Naive B cell (primary cell): ENCODE results near the gene NEURL1. TPM values are rescaled to one million over a fixed set of nuclear protein-coding genes. Genes with fewer than 3 reads are reported as not detected.
A peak's percentile ranks its signal among the peaks of the same experiment; 100 is the strongest.

Experiments used
- ATAC-seq, 2 donors: fragments of 150-1000 bp; cut with Tn5 transposase; 2 replicates each; pipeline ENCODE4 v1.10.0; 2021; ENCODE audit warnings: low read depth in 2 of 2, mild to moderate bottlenecking in 2 of 2, moderate library complexity in 2 of 2
- DNase-seq: peaks from one replicate; pipeline ENCODE4 v3.0.0; 2022
- H3K27ac Mint-ChIP-seq, 6 donors: one replicate each; pipeline ENCODE4 v1.8.0; 2020 to 2022; ENCODE audit warnings: mild to moderate bottlenecking in 6 of 6, mixed read lengths in 6 of 6, moderate library complexity in 5 of 6, inconsistent platforms in 2 of 6
- H3K27me3 Mint-ChIP-seq, 3 donors: one replicate each; pipeline ENCODE4 v1.8.0; 2021 to 2022; ENCODE audit warnings: mixed read lengths in 3 of 3, mild to moderate bottlenecking in 1 of 3
- H3K36me3 Mint-ChIP-seq, 2 donors: one replicate each; pipeline ENCODE4 v1.8.0; 2020 to 2022; ENCODE audit warnings: mixed read lengths in 2 of 2, inconsistent platforms in 1 of 2, mild to moderate bottlenecking in 1 of 2
- H3K4me1 Mint-ChIP-seq, 3 donors: one replicate each; pipeline ENCODE4 v1.8.0; 2020 to 2022; ENCODE audit warnings: mixed read lengths in 3 of 3, inconsistent platforms in 1 of 3, mild to moderate bottlenecking in 1 of 3, moderate library complexity in 1 of 3
- H3K4me3 Mint-ChIP-seq, 8 donors: one replicate each; pipeline ENCODE4 v1.8.0; 2020 to 2022; ENCODE audit warnings: mild to moderate bottlenecking in 8 of 8, mixed read lengths in 8 of 8, moderate library complexity in 8 of 8, inconsistent platforms in 2 of 8
- H3K9me3 Mint-ChIP-seq, 7 donors: one replicate each; pipeline ENCODE4 v1.8.0; 2020 to 2022; ENCODE audit warnings: mixed read lengths in 7 of 7, mild to moderate bottlenecking in 5 of 7, inconsistent platforms in 2 of 7, moderate library complexity in 1 of 7
- polyA plus RNA-seq, 6 donors: library from polyadenylated mRNA; unstranded; fragments of 300-500 nt; fragmentation: Illumina TruSeq; gene quantifications; one replicate each; pipeline ENCODE4 v1.2.3, GENCODE V29; 2021; ENCODE audit warnings: low read depth in 6 of 6

NEURL1 gene
- polyA plus RNA-seq, 6 donors from 2014 or later: 0.21 to 0.83 (median 0.33) TPM

GRCh38 chr10:103542764-103543616 lies 49.5 kb downstream of the NEURL1 start:
- Mint-ChIP-seq H3K27me3 (peaks cover 16 to 32% (median 25%) of the 10 kb centered on the region in 3 donors), H3K36me3 (no peaks in the 10 kb centered on the region), H3K4me3 (peak overlapping the region; percentile 38 to 88 (median 78)), H3K4me1 (peaks cover 13 to 17% (median 14%) of the 10 kb centered on the region in 3 donors), H3K9me3 (no peaks in the 10 kb centered on the region), H3K27ac (peak overlapping the region in 1 of 6 donors; percentile 22)
- DNase-seq (no peak), ATAC-seq (peak; percentile 27 to 49)

GRCh38 chr10:103543617-103544525 lies 50.4 kb downstream of the NEURL1 start:
- ATAC-seq (no peak), DNase-seq (no peak)
- Mint-ChIP-seq H3K27me3 (peaks cover 16 to 32% (median 23%) of the 10 kb centered on the region in 3 donors), H3K36me3 (no peaks in the 10 kb centered on the region), H3K9me3 (no peaks in the 10 kb centered on the region), H3K4me3 (peak overlapping the region in 7 of 8 donors; percentile 12 to 88 (median 79)), H3K4me1 (peaks cover 13 to 18% (median 17%) of the 10 kb centered on the region in 3 donors), H3K27ac (no peak overlapping the region)

GRCh38 chr10:103544657-103545310 lies 51.3 kb downstream of the NEURL1 start:
- ATAC-seq (no peak), DNase-seq (no peak)
- Mint-ChIP-seq H3K27me3 (peaks cover 7 to 23% (median 14%) of the 10 kb centered on the region in 3 donors), H3K27ac (peak overlapping the region in 2 of 6 donors; percentile 58 to 64), H3K4me3 (peak overlapping the region in 1 of 8 donors; percentile 30), H3K36me3 (no peaks in the 10 kb centered on the region), H3K9me3 (no peaks in the 10 kb centered on the region), H3K4me1 (peaks cover 13 to 18% (median 17%) of the 10 kb centered on the region in 3 donors)

- H3K27me3 Mint-ChIP-seq: peaks cover 6 to 20% (median 13%) of the 10 kb centered on the region in 3 donors
- no peak for ATAC-seq
- H3K4me1 Mint-ChIP-seq: peaks cover 13 to 18% (median 17%) of the 10 kb centered on the region in 3 donors
These were observed 51.9 kb downstream of the NEURL1 start for GRCh38 chr10:103545366-103545765.

DNA sequence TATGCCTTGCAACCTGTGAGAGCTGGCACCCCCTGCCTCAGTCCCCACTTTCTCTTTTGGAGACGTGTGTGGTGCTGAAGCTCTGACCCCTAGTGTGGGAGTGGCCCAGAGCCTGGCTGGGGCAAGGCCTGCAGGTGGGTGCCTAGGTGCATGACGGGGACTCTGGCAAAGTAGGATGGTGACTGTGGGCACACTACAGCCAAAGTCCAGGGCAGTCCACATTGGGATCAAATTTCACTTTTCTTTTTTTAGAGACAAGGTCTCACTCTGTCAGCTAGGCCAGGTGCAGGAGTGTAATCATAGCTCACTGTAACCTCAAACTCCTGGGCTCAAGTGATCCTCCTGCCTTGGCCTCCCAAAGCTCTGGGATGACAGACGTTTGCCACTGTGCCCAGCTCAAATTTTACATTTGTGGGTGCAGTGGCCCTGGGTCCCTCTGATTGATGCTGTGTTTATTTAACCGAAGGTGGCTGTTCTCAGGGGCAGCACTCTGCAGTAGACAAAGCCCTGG lies 52.3 kb downstream of the NEURL1 start:
- Mint-ChIP-seq H3K4me3 (no peak overlapping the region), H3K9me3 (no peaks in the 10 kb centered on the region), H3K36me3 (no peaks in the 10 kb centered on the region), H3K27me3 (peaks cover 6 to 15% (median 11%) of the 10 kb centered on the region in 3 donors), H3K4me1 (peaks cover 13 to 18% (median 17%) of the 10 kb centered on the region in 3 donors), H3K27ac (no peak overlapping the region)
- no peak for ATAC-seq
- no peak for DNase-seq

More at GRCh38 chr10:103545366-103545765, 51.9 kb downstream of the NEURL1 start:
- Mint-ChIP-seq H3K9me3 (no peaks in the 10 kb centered on the region), H3K36me3 (no peaks in the 10 kb centered on the region), H3K4me3 (no peak overlapping the region), H3K27ac (no peak overlapping the region)
- no peak for DNase-seq

DNA sequence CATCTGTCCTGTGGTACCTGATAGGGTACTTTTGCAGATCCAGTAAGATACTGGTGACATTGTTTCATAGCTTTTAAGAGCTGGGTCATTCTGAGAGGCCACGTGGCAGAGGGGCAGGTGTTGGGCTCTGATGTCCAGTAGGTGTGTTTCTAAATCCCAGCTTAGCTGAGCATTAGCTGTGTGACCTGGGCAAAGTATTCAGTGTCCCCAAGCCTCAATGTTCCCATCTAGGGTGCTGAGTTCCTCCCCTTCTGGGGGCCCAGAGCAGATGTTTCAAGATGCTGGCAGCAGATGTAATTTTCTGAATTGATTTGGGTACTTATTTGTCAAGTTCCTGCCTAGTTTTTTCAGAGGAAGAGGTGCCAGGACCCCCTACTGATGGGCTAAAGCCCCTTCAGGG lies 52.9 kb downstream of the NEURL1 start:
- Mint-ChIP-seq H3K4me3 (no peak overlapping the region), H3K27ac (no peak overlapping the region), H3K4me1 (peaks cover 13 to 18% (median 17%) of the 10 kb centered on the region in 3 donors), H3K36me3 (no peaks in the 10 kb centered on the region), H3K27me3 (peaks cover 6 to 9% (median 6%) of the 10 kb centered on the region in 3 donors), H3K9me3 (no peaks in the 10 kb centered on the region)
- ATAC-seq (no peak), DNase-seq (no peak)

- Mint-ChIP-seq H3K27me3 (peaks cover 7 to 13% (median 10%) of the 10 kb centered on the region in 3 donors), H3K27ac (peak overlapping the region in 1 of 6 donors; percentile 75), H3K36me3 (no peaks in the 10 kb centered on the region), H3K9me3 (no peaks in the 10 kb centered on the region), H3K4me3 (no peak overlapping the region), H3K4me1 (peaks cover 12 to 17% (median 16%) of the 10 kb centered on the region in 3 donors)
- no peak for ATAC-seq
- no peak for DNase-seq
These were observed 54.0 kb downstream of the NEURL1 start for GRCh38 chr10:103547391-103547946.

- H3K9me3 Mint-ChIP-seq: no peaks in the 10 kb centered on the region
- ATAC-seq (peak in 1 of 2 donors; percentile 67), DNase-seq (no peak)
- peak overlapping the region in 1 of 6 donors; percentile 13 for H3K27ac Mint-ChIP-seq
- H3K4me1 Mint-ChIP-seq: peaks cover 7 to 12% (median 11%) of the 10 kb centered on the region in 3 donors
- peaks cover 5 to 19% (median 10%) of the 10 kb centered on the region in 3 donors for H3K27me3 Mint-ChIP-seq
- no peaks in the 10 kb centered on the region for H3K36me3 Mint-ChIP-seq
- H3K4me3 Mint-ChIP-seq: no peak overlapping the region
These were observed 54.5 kb downstream of the NEURL1 start for GRCh38 chr10:103548006-103548405.

DNA sequence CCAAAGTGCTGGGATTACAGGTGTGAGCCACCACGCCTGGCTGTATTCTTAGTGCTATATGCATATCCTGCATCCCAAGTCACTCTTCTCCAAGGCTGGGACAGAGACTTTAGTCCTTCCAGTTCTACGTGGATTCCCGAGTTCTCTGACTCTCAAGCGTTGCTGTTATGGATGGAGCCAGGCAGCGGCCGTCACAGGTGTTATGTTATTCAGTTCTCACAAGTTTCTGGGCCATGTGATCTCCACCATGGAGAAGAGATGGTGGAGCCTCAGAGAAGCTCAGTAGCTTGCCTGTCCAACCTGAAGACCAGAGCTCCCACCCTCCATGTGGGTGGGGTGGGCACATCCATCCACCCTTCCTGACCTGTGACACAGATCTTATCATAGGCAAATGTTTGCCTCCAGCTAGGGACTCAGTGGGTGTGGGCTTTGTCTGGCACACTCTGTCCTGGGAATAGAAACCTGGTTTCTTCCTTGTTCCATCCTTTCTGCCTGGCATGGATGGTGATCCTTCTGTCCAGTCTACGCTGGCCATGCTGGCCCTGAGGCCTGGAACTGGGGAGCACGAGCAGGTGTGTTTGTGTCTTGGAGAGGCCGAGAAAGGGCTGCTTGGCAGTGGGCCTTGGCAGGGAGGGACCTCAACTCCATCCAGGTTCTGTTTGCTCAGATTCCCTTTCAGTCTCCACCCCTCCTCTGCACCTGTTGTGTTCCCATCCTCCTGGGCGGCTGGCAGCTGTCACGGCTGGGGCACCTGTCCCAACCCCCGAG lies 55.3 kb downstream of the NEURL1 start:
- Mint-ChIP-seq H3K36me3 (no peaks in the 10 kb centered on the region), H3K4me1 (peaks cover 0 to 5% (median 4%) of the 10 kb centered on the region in 3 donors), H3K4me3 (no peak overlapping the region), H3K9me3 (no peaks in the 10 kb centered on the region), H3K27me3 (peaks cover 5 to 16% (median 12%) of the 10 kb centered on the region in 3 donors), H3K27ac (no peak overlapping the region)
- no peak for ATAC-seq
- no peak for DNase-seq

- Mint-ChIP-seq H3K36me3 (no peaks in the 10 kb centered on the region), H3K27ac (peak overlapping the region in 2 of 6 donors; percentile 7 to 87), H3K4me3 (no peak overlapping the region), H3K4me1 (peaks cover 3 to 8% (median 5%) of the 10 kb centered on the region in 3 donors), H3K27me3 (peaks cover 5 to 20% (median 18%) of the 10 kb centered on the region in 3 donors), H3K9me3 (no peaks in the 10 kb centered on the region)
- ATAC-seq (no peak), DNase-seq (no peak)
These were observed 55.8 kb downstream of the NEURL1 start for GRCh38 chr10:103549349-103549685.

DNA sequence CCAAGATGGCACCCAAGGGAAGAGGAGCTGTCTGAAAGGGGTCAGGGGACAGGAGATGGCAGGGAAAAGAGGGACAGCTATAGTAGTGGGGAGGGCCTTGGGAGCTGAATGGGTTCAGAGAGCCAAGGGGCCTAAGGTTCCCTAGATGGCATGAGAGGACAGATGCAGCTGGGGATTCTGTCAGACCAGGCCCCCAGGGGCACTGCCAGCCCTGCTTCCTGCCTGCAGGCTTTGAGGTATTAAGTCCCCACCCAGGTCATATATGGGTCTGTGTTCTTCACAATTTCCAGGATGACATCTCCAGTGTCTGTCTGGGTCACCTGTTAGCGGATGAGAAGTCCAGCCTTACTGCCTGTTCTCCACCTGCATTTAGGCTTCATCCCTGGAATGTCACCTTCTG lies 56.7 kb downstream of the NEURL1 start:
- Mint-ChIP-seq H3K9me3 (no peaks in the 10 kb centered on the region), H3K27ac (peak overlapping the region in 1 of 6 donors; percentile 19), H3K36me3 (no peaks in the 10 kb centered on the region), H3K4me1 (peaks cover 9 to 12% (median 9%) of the 10 kb centered on the region in 3 donors), H3K4me3 (no peak overlapping the region), H3K27me3 (peaks cover 5 to 28% (median 25%) of the 10 kb centered on the region in 3 donors)
- DNase-seq (no peak), ATAC-seq (no peak)
